ENCODE measurements around the gene PSMB7.

The PSMB7 gene

DNA sequence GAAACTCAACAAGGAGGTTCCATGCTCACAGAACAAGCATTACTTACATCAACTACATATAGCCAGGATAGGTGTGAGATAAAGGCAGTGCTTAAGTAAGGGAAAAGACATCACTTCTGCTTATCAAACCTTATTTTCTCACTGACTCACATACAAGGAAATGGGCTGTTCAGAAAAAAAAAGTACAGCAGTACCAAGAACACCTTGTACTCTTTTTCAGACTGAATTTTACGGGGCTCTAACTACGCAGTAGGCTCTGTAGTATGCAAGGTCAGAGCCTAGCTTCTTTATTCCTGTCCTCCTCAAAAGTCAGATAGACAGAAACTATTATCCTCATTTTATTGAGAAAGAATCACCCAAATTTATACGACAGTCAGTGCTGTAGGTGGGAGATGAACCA is 5.8 kb downstream of the PSMB7 start:
- no peak for DNase-seq

DNA sequence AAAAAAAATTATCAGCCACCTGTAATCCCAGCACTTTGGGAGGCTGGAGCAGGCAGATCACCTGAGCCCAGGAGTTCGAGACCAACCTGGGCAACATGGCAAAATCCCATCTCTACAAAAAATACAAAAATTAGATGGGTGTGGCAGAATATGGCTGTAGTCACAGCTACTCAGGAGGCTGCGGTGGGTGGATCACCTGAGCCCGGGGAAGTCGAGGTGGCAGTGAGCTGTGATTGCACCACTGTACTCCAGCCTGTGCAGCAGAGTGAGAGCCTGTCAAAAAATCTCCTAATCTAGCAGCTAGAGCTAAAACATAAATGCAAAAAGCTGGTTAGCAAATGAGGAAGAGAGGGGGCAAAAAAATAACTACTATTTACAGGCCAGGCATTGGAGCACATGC is 12.0 kb downstream of the PSMB7 start:
- DNase-seq, result no peak

DNA sequence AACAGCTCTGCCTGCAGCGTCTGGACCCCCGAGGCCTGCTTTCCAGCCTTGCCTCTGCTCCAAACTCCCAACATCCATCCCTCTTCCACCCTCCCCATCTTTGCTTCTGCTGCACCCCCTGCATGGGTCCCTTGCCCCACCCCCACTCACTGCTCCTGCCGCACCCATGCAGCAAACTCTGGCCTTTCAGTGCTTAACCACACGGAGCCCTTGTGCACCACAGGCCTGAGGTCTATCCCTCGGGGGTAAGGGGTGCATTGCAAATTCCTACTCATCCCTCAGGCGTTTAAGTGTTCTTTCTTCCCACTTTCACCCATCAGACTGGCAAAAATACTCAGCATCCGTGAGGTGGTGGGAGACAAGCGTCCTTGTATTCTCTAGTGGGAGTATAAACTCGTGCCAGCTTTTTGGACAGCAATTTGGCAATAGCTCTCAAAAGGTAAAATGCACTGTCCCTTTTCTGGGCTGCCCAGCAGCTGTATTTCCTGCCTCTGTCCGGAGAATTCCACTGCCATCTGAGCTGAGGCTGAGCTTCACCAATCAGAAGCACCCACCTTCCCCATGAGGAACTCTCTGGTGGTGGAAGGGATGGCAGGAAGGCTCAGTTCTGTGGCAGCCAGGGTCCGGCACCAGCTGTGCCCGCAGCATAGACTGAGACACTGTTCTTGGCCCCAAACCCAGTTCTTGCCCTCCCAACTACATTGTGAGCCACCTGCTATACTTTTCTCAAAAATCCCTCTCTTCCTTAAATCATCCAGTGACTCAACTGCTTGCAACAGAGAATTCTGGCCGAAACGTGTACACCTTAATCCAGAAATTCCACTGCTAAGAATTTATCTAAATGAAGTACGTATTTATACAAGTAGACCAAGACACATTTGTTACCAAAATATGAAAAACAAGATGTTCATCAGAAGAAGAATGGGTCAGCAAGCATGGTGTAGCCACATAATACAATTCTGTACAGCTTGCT is 15.0 kb downstream of the PSMB7 start:
- DNase-seq, result no peak

DNA sequence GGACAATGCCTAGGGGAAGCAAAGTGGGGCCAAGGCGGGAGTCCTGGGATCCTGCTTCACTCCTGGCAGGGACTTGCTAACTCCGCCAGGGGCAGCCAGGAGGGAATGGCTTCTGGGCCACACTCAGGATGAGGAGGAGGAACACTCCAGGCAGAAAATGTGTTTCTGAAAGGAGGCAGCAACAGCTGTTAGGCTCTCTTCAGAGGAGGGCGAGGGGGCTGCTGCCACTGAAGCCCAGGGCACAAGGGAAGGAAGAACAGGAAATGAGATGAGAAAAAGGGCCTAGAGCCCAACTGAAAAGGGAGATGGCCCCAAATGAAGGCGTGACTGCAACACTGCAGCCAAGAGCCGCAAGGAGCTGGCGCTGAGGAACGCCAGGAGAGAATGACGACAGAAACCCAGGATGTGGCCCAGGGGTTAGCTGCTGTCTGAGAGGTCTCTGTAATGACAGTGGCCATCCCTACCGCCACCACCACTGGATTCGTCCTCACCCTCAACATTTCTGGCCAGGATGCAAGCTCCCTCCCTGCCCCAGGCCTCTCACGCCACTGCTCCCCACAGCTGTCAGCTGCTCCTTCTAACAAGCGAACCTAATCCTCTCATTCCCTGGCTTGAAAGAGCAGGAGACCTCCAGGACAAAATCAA is 15.8 kb downstream of the PSMB7 start:
- no peak for DNase-seq

- no peak for DNase-seq
Observed at GRCh38 chr9:124398191-124398935, 16.9 kb downstream of the PSMB7 start.

GRCh38 chr9:124395826-124396225 is 19.4 kb downstream of the PSMB7 start:
- DNase-seq, result no peak

DNA sequence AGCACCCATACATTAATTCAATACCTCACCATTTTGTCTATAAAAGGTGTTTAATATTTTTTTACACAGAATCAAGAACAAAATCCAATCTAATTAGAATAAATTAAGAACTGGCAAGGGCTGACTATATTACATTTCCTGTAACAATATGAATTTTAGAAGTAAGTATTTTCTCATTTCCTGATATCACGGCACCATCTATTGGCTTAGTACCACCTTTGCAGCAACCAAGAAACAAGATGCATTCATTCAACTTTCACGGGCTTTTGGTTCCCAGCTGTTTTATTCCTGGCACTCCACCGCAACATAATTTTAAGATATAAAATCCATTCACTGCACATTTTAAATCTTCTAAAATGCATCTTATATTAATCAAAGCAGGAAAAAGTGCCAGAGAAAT is 20.6 kb downstream of the PSMB7 start:
- DNase-seq, result no peak

GRCh38 chr9:124394167-124394566 is 21.1 kb downstream of the PSMB7 start:
- DNase-seq, result peak in 1 of 5 donors; percentile 32

- no peak for DNase-seq
Observed at GRCh38 chr9:124392871-124393460, 22.3 kb downstream of the PSMB7 start.

DNA sequence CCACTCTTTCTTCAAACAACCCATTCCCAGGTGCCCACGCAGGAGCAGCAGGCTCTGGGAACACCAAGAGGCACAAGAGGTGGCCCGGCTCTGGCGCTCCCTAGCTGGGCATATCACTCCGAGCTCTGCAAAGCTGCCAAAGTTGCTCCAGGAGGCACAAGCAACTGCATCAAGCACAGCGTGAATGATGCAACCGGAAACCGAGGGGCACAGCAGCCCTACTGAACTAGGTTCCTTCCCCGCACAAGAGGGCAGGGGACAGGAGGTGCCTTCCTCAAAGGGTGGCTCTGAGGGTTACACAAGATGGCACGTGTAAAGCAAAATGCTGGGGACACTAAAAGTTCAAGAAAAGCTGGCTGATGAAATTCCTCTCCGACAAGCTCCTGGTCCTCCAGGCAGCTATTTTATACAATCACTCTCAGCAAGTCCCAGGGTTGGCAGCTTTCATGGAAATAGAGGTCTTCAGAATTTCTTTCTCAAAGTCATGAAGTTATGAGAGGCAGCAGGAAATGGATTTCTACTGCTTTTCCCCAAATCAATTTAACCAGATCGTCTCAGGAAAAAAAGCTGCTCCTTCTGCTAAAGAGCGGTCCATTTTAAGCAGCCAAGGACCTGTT is 22.9 kb downstream of the PSMB7 start:
- DNase-seq, result no peak

DNA sequence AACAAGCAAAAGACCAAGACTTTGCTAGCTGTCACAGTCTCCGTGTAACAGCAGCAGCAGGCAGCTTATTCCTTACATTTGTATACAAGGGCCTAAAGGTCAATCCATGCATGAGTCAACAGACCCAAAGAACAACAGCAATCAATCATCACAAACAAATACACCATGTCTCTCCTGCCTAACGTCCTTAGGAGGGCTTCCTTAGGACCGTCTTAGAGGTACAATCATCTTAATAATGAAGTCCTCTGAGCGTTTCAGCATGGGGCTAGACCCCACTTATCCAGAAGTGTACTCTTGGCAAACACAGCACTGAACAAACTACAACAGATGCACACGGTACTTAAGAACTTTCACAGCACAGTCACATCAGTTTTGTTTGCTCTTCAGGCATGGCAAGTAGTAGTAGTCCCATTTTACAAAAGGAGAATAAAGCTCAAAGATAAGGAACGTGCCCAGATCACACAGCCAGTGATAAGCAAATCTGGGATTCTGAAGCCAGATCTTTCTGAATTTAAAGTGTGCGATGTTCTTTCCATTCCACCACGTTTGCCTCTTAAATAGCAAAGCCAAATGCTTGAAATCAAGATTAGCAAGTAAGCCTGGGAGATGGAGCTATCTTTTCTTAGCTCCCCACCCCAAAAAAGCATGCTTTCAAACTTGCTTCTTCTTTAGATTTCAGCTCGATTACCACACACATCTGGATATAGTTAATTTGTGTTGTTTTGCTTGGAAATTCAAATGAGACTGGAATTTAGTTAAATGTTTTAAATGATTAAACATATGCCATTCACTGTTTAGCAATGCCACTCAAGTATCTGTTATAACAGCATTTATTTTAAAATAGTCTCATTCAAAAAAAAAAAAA is 24.2 kb downstream of the PSMB7 start:
- DNase-seq, result no peak

GRCh38 chr9:124389146-124389939 is 25.9 kb downstream of the PSMB7 start:
- no peak for DNase-seq

DNA sequence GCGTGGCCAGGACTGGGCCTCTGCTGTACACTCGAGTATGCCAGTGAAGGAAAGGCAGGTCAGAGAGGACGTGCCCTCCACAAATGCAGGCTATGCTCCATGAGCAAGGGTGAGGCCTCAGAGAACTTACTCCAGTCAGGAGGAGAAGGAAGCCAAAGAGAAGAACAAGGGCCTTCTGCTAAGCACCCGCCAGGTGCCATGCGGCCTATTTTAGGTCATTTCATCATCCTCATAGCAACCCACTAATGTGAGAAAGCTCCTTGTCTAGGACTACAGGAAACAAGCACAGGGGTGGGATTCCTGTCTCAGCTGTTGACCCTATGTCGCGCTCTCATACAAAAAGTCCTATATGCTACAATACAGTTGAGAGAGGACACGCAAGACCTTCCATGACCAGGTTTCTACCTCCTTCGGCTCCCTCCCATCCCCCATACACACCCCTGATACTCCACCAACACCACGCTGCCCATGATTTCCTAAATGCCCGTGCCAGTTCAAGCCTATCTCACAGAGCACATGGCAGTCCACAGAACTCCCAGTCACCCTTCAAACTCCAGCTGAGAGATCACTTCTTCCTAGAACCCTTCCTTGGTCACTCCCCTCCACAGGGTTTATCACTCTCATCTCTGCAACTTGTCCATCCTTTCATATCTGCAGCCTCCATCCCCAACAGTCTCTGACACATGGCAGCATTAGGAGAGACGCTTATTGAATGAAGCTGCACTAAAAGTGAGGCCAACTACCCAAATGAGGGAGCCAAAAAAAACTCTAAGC is 26.8 kb downstream of the PSMB7 start:
- DNase-seq, result no peak

GRCh38 chr9:124386201-124386600 is 29.0 kb downstream of the PSMB7 start:
- no peak for DNase-seq

DNA sequence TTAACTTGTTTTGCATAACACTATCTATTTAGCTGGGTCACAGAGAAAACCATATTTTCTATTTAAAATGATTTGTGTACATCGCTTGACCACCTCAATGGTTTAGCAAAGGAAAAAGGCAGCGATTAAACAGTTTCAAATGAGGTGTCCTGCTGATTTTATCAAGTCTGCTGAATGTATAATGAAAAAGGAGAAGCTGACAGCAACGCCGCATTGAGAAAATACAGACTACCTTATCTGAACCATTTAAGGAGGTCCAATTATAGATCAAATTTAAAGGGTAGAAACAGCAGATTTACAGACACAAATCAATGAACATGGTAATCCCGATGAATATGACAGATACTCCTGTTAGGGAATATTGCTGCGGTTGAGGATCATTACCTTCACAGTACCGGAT is 29.6 kb downstream of the PSMB7 start:
- no peak for DNase-seq

GRCh38 chr9:124384846-124385245 is 30.4 kb downstream of the PSMB7 start:
- DNase-seq, result no peak

- no peak for DNase-seq
Observed at GRCh38 chr9:124384210-124384609, 31.0 kb downstream of the PSMB7 start.

- no peak for DNase-seq
Observed at GRCh38 chr9:124381170-124381945, 33.9 kb downstream of the PSMB7 start.

All from T-helper 1 cell (primary cell).